Mammary epithelial cell (primary cell): Measurements from ENCODE around the gene TCF12.

Experiments
- CTCF ChIP-seq, 2 donors: IDR thresholded peaks in 1 of 2; conservative IDR thresholded peaks in 1 of 2; 2 replicates each; pipeline ENCODE4 v1.5.1; 2011 to 2012; ENCODE audit warnings: inconsistent platforms in 2 of 2, low read length in 2 of 2, mild to moderate bottlenecking in 2 of 2, control low read depth in 1 of 2, low read depth in 1 of 2; ENCODE audit not compliant: insufficient read depth in 1 of 2; ENCODE audit errors: extremely low read depth in 1 of 2
- EZH2 ChIP-seq: IDR thresholded peaks from 2 replicates; pipeline ENCODE4 v1.6.1; 2012; ENCODE audit warnings: low read length, inconsistent platforms, borderline replicate concordance

- TF ChIP-seq CTCF (conservative IDR thresholded peaks at IDR 0.05 in 1 of 2, IDR thresholded peaks at IDR 0.05 in 1 of 2; ENCODE audit: extremely low read depth in 1 of 2, insufficient read depth in 1 of 2, low read depth in 1 of 2, low read length in 2 of 2) = no peak
- TF ChIP-seq EZH2 = no peak
Measured at GRCh38 chr15:57237676-57238075, 319.2 kb downstream of the TCF12 start.
